SK-N-SH treated with all-trans-retinoic acid at 6 μM for 48 hours (cell line): ENCODE data around the gene SLFN11.

Experiments
- ATAC-seq: fragments of 200-7000 bp; cut with Tn5 transposase; 3 replicates; pipeline ENCODE4 v1.9.1; 2020; ENCODE audit warnings: mild to moderate bottlenecking, moderate library complexity
- ARNTL ChIP-seq: fragments of 450-650 bp; formaldehyde crosslinking; IDR thresholded peaks from 2 replicates; pipeline ENCODE4 v1.5.0; 2020; ENCODE audit warnings: low read depth, mild to moderate bottlenecking, moderate library complexity, borderline replicate concordance
- BACH2 ChIP-seq: fragments of 250-450 bp; sonication (Bioruptor Pico); IDR thresholded peaks from 2 replicates; pipeline ENCODE4 v1.9.0; 2021; ENCODE audit warnings: mild to moderate bottlenecking, borderline replicate concordance
- CSDC2 ChIP-seq: fragments of 250-450 bp; sonication (Bioruptor Pico); IDR thresholded peaks from 2 replicates; pipeline ENCODE4 v1.5.0; 2020; ENCODE audit warnings: mild to moderate bottlenecking, moderate library complexity
- ESRRG ChIP-seq: fragments of 250-450 bp; sonication (Bioruptor Pico); IDR thresholded peaks from 2 replicates; pipeline ENCODE4 v1.6.1; 2021; ENCODE audit warnings: mild to moderate bottlenecking
- GLIS3 ChIP-seq: fragments of 250-450 bp; sonication (Bioruptor Pico); IDR thresholded peaks from 2 replicates; pipeline ENCODE4 v1.5.0; 2020; ENCODE audit warnings: mild to moderate bottlenecking, moderate library complexity
- ISL1 ChIP-seq: fragments of 250-450 bp; sonication (Bioruptor Pico); IDR thresholded peaks from 2 replicates; pipeline ENCODE4 v2.1.2; 2022; ENCODE audit warnings: mild to moderate bottlenecking, moderate library complexity
- OSR1 ChIP-seq: fragments of 250-450 bp; sonication (Bioruptor Pico); IDR thresholded peaks from 2 replicates; pipeline ENCODE4 v1.8.0; 2022; ENCODE audit warnings: moderate library complexity, mild to moderate bottlenecking, inconsistent platforms
- PPARA ChIP-seq: fragments of 250-450 bp; sonication (Bioruptor Pico); IDR thresholded peaks from 2 replicates; pipeline ENCODE4 v1.5.0; 2020; ENCODE audit warnings: mild to moderate bottlenecking, borderline replicate concordance
- RARB ChIP-seq: fragments of 250-450 bp; sonication (Bioruptor Pico); IDR thresholded peaks from 2 replicates; pipeline ENCODE4 v1.8.0; 2021; ENCODE audit warnings: mild to moderate bottlenecking, moderate library complexity
- SNAI2 ChIP-seq: fragments of 250-450 bp; sonication (Bioruptor Pico); IDR thresholded peaks from 2 replicates; pipeline ENCODE4 v1.5.0; 2020; ENCODE audit warnings: mild to moderate bottlenecking, moderate library complexity
- TCF4 ChIP-seq: fragments of 250-450 bp; sonication (Bioruptor Pico); IDR thresholded peaks from 2 replicates; pipeline ENCODE4 v1.8.0; 2021; ENCODE audit warnings: mild to moderate bottlenecking, moderate library complexity, borderline replicate concordance
- TOX ChIP-seq: fragments of 250-450 bp; sonication (Bioruptor Pico); IDR thresholded peaks from 2 replicates; pipeline ENCODE4 v1.8.0; 2021; ENCODE audit warnings: mild to moderate bottlenecking, moderate library complexity, borderline replicate concordance
- ZC3H10 ChIP-seq: fragments of 250-450 bp; sonication (Bioruptor Pico); IDR thresholded peaks from 2 replicates; pipeline ENCODE4 v1.5.1; 2021; ENCODE audit warnings: mild to moderate bottlenecking, moderate library complexity
- ZFP3 ChIP-seq: fragments of 250-450 bp; sonication (Bioruptor Pico); IDR thresholded peaks from 2 replicates; pipeline ENCODE4 v1.5.0; 2020; ENCODE audit warnings: mild to moderate bottlenecking, moderate library complexity
- ZFP30 ChIP-seq: fragments of 450-650 bp; formaldehyde crosslinking; IDR thresholded peaks from 2 replicates; pipeline ENCODE4 v1.5.0; 2022; ENCODE audit warnings: mild to moderate bottlenecking, moderate library complexity
- ZNF565 ChIP-seq: fragments of 450-650 bp; formaldehyde crosslinking; conservative IDR thresholded peaks from 2 replicates; pipeline ENCODE4 v1.5.0; 2020; ENCODE audit warnings: low read depth, mild to moderate bottlenecking, moderate library complexity
- ZNF70 ChIP-seq: fragments of 450-650 bp; formaldehyde crosslinking; IDR thresholded peaks from 2 replicates; pipeline ENCODE4 v1.5.0; 2020; ENCODE audit warnings: mild to moderate bottlenecking, moderate library complexity
- ZNF8 ChIP-seq: fragments of 450-650 bp; formaldehyde crosslinking; IDR thresholded peaks from 2 replicates; pipeline ENCODE4 v1.5.0; 2020; ENCODE audit warnings: mild to moderate bottlenecking, moderate library complexity
- TF ChIP-seq, protein P1 (sequence below): fragments of 250-450 bp; sonication (Bioruptor Pico); IDR thresholded peaks from 2 replicates; pipeline ENCODE4 v1.8.0; 2021; ENCODE audit warnings: low read depth, mild to moderate bottlenecking, moderate library complexity, borderline replicate concordance
- TF ChIP-seq, protein P2 (sequence below): fragments of 250-450 bp; sonication (Bioruptor Pico); IDR thresholded peaks from 2 replicates; pipeline ENCODE4 v1.5.1; 2021; ENCODE audit warnings: mild to moderate bottlenecking, moderate library complexity
- TF ChIP-seq, protein P3 (sequence below): fragments of 250-450 bp; sonication (Bioruptor Pico); IDR thresholded peaks from 2 replicates; pipeline ENCODE4 v1.5.1; 2020; ENCODE audit warnings: low read depth, mild to moderate bottlenecking, moderate library complexity
- TF ChIP-seq, protein P4 (sequence below): fragments of 250-450 bp; sonication (Bioruptor Pico); IDR thresholded peaks from 2 replicates; pipeline ENCODE4 v1.5.0; 2020; ENCODE audit warnings: mild to moderate bottlenecking, moderate library complexity
- TF ChIP-seq, protein P5 (sequence below): fragments of 250-450 bp; sonication (Bioruptor Pico); IDR thresholded peaks from 2 replicates; pipeline ENCODE4 v1.8.0; 2020; ENCODE audit warnings: mild to moderate bottlenecking, moderate library complexity, borderline replicate concordance

The SLFN11 gene

DNA sequence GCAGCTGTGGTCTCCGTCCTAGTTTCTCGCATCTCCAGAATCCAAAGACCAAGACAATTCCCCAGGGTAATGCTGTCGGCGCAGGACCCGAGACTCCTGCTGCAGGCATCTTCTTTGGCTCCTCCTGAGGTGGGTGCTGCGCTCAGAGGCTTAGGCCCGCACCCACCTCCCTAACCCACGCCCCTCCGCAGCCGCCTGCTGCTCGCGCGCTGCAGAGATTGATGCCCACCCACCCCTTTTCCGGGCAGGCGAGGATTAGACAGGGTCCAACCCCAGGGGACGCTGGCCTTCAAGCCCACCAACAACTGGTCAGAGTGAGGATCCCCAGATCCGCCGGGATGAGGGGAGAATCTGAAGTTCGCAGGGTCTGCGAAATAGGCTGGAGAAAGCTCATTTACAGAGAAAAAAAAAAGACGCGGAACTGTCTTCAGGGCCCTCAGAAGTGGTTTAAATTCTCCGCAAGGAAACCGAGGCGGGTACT lies 27.9 kb downstream of the SLFN11 start:
- no peak; the same call in 2 of the 3 replicates for ATAC-seq
- TF ChIP-seq SNAI2 (CRISPR knock-in tag) (no peak), ZC3H10 (CRISPR knock-in tag) (no peak), RARB (CRISPR knock-in tag) (no peak), ZFP30 (CRISPR knock-in tag) (no peak), ARNTL (CRISPR knock-in tag) (no peak), ESRRG (no peak), ZFP3 (CRISPR knock-in tag) (no peak), BACH2 (no peak), CSDC2 (no peak)
- TF ChIP-seq, protein P1, sequence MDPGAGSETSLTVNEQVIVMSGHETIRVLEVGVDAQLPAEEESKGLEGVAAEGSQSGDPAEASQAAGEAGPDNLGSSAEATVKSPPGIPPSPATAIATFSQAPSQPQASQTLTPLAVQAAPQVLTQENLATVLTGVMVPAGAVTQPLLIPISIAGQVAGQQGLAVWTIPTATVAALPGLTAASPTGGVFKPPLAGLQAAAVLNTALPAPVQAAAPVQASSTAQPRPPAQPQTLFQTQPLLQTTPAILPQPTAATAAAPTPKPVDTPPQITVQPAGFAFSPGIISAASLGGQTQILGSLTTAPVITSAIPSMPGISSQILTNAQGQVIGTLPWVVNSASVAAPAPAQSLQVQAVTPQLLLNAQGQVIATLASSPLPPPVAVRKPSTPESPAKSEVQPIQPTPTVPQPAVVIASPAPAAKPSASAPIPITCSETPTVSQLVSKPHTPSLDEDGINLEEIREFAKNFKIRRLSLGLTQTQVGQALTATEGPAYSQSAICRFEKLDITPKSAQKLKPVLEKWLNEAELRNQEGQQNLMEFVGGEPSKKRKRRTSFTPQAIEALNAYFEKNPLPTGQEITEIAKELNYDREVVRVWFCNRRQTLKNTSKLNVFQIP (CRISPR knock-in tag), result no peak
- TF ChIP-seq, protein P2, sequence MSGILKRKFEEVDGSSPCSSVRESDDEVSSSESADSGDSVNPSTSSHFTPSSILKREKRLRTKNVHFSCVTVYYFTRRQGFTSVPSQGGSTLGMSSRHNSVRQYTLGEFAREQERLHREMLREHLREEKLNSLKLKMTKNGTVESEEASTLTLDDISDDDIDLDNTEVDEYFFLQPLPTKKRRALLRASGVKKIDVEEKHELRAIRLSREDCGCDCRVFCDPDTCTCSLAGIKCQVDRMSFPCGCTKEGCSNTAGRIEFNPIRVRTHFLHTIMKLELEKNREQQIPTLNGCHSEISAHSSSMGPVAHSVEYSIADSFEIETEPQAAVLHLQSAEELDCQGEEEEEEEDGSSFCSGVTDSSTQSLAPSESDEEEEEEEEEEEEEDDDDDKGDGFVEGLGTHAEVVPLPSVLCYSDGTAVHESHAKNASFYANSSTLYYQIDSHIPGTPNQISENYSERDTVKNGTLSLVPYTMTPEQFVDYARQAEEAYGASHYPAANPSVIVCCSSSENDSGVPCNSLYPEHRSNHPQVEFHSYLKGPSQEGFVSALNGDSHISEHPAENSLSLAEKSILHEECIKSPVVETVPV (CRISPR knock-in tag), result no peak
- TF ChIP-seq, protein P3, sequence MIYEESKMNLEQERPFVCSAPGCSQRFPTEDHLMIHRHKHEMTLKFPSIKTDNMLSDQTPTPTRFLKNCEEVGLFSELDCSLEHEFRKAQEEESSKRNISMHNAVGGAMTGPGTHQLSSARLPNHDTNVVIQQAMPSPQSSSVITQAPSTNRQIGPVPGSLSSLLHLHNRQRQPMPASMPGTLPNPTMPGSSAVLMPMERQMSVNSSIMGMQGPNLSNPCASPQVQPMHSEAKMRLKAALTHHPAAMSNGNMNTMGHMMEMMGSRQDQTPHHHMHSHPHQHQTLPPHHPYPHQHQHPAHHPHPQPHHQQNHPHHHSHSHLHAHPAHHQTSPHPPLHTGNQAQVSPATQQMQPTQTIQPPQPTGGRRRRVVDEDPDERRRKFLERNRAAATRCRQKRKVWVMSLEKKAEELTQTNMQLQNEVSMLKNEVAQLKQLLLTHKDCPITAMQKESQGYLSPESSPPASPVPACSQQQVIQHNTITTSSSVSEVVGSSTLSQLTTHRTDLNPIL (CRISPR knock-in tag), result no peak

DNA sequence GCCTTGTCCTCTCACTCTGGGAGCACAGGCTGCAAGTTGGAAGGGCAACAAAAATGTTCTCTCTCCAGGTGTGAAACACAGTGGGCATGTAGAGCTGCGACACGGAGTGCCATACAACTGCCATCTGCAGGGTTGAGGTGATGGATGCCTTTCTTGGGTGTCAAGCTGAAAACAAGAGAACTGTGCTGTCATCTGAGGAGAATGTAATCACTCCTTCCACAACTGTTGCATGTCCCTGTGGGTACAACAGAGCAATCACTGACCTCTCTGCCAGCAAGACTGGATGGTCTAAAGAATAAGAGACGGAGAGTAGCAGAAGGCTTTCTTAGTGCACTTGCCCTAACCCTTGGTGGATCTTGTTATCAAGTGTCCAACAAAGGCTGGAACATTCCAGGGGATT lies 29.2 kb downstream of the SLFN11 start:
- TF ChIP-seq ZFP3 (CRISPR knock-in tag) (no peak), ARNTL (CRISPR knock-in tag) (no peak)
- ATAC-seq, result no peak

DNA sequence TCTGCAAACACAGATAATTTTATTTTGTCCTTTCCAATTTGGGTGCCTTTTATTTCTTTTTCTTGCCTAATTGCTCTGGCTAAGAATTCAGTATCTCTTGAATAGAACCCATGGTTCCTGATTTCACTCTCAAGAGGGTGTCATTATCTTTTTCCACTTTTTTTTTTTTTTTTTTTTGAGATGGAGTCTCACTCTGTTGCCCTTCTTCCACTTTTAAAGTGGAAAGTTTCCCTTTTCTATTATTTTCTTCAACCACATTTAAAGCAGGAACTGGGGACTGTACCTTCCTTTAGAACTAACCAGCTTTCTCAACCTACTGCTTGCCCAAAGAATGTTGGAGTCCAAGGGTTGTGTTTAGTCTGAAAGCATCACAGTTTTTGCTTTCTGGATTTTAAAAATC lies 31.1 kb downstream of the SLFN11 start:
- TF ChIP-seq, protein P2 (CRISPR knock-in tag), result no peak
- TF ChIP-seq, protein P1 (CRISPR knock-in tag), result no peak
- TF ChIP-seq TCF4 (CRISPR knock-in tag) (no peak), ESRRG (no peak), ZFP30 (CRISPR knock-in tag) (no peak), ZNF8 (CRISPR knock-in tag) (no peak), CSDC2 (no peak), OSR1 (no peak), SNAI2 (CRISPR knock-in tag) (no peak), ZNF565 (CRISPR knock-in tag) (no peak), ISL1 (CRISPR knock-in tag) (no peak), ZFP3 (CRISPR knock-in tag) (no peak), RARB (CRISPR knock-in tag) (no peak), ARNTL (CRISPR knock-in tag) (no peak), GLIS3 (CRISPR knock-in tag) (no peak), PPARA (CRISPR knock-in tag) (no peak), TOX (no peak), ZNF70 (CRISPR knock-in tag) (no peak)
- TF ChIP-seq, protein P4, sequence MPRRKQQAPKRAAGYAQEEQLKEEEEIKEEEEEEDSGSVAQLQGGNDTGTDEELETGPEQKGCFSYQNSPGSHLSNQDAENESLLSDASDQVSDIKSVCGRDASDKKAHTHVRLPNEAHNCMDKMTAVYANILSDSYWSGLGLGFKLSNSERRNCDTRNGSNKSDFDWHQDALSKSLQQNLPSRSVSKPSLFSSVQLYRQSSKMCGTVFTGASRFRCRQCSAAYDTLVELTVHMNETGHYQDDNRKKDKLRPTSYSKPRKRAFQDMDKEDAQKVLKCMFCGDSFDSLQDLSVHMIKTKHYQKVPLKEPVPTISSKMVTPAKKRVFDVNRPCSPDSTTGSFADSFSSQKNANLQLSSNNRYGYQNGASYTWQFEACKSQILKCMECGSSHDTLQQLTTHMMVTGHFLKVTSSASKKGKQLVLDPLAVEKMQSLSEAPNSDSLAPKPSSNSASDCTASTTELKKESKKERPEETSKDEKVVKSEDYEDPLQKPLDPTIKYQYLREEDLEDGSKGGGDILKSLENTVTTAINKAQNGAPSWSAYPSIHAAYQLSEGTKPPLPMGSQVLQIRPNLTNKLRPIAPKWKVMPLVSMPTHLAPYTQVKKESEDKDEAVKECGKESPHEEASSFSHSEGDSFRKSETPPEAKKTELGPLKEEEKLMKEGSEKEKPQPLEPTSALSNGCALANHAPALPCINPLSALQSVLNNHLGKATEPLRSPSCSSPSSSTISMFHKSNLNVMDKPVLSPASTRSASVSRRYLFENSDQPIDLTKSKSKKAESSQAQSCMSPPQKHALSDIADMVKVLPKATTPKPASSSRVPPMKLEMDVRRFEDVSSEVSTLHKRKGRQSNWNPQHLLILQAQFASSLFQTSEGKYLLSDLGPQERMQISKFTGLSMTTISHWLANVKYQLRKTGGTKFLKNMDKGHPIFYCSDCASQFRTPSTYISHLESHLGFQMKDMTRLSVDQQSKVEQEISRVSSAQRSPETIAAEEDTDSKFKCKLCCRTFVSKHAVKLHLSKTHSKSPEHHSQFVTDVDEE (CRISPR knock-in tag), result no peak
- TF ChIP-seq, protein P5, sequence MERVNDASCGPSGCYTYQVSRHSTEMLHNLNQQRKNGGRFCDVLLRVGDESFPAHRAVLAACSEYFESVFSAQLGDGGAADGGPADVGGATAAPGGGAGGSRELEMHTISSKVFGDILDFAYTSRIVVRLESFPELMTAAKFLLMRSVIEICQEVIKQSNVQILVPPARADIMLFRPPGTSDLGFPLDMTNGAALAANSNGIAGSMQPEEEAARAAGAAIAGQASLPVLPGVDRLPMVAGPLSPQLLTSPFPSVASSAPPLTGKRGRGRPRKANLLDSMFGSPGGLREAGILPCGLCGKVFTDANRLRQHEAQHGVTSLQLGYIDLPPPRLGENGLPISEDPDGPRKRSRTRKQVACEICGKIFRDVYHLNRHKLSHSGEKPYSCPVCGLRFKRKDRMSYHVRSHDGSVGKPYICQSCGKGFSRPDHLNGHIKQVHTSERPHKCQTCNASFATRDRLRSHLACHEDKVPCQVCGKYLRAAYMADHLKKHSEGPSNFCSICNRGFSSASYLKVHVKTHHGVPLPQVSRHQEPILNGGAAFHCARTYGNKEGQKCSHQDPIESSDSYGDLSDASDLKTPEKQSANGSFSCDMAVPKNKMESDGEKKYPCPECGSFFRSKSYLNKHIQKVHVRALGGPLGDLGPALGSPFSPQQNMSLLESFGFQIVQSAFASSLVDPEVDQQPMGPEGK (CRISPR knock-in tag), result no peak
- ATAC-seq, result no peak
